ENCODE measurements around the gene MYO1D.

Gene MYO1D

GRCh38 chr17:32484628-32485027, 392.3 kb downstream of the MYO1D start:
- Histone ChIP-seq H3K9me3 (replicated peaks; ENCODE audit: insufficient read depth, low read length) (no peaks in the 10 kb centered on the region), H3K27me3 (replicated peaks; ENCODE audit: insufficient read depth, low read length) (no peaks in the 10 kb centered on the region), H3F3A (ENCODE audit: insufficient read depth, low read length) (peaks cover 46% of the 10 kb centered on the region), H3K27ac (ENCODE audit: low read length) (no peak overlapping the region), H3K9ac (ENCODE audit: low read length) (no peak overlapping the region), H3K4me2 (ENCODE audit: low read depth, low read length) (no peak overlapping the region), H3K79me2 (ENCODE audit: low read length) (no peaks in the 10 kb centered on the region), H3K4me3 (ENCODE audit: low read length) (no peak overlapping the region), H3K9me2 (replicated peaks; ENCODE audit: insufficient read depth, low read length) (no peaks in the 10 kb centered on the region), H2AFZ (ENCODE audit: low read length) (no peak overlapping the region), H3K36me3 (replicated peaks; ENCODE audit: insufficient read depth, low read length) (no peaks in the 10 kb centered on the region), H4K20me1 (ENCODE audit: insufficient read depth, low read length) (no peaks in the 10 kb centered on the region), H3K4me1 (ENCODE audit: low read length) (peaks cover 44% of the 10 kb centered on the region)
- TF ChIP-seq EZH2phosphoT487 (IDR thresholded peaks at IDR 0.05; ENCODE audit: low read length): no peak
- DNase-seq: no peak

GRCh38 chr17:32484041-32484461, 392.9 kb downstream of the MYO1D start:
- Histone ChIP-seq H3F3A (ENCODE audit: insufficient read depth, low read length) (peaks cover 46% of the 10 kb centered on the region), H4K20me1 (ENCODE audit: insufficient read depth, low read length) (no peaks in the 10 kb centered on the region), H3K9me2 (replicated peaks; ENCODE audit: insufficient read depth, low read length) (no peaks in the 10 kb centered on the region), H3K79me2 (ENCODE audit: low read length) (no peaks in the 10 kb centered on the region), H3K27ac (ENCODE audit: low read length) (peak overlapping the region; percentile 85; the same call in 1 of the 2 replicates), H3K36me3 (replicated peaks; ENCODE audit: insufficient read depth, low read length) (0 out of 2 replicates have a peak, but pooled peaks cover 2% of the 10 kb centered on the region), H3K4me1 (ENCODE audit: low read length) (peaks cover 44% of the 10 kb centered on the region), H3K9me3 (replicated peaks; ENCODE audit: insufficient read depth, low read length) (no peaks in the 10 kb centered on the region), H3K9ac (ENCODE audit: low read length) (no peak overlapping the region), H3K4me2 (ENCODE audit: low read depth, low read length) (no peak overlapping the region), H2AFZ (ENCODE audit: low read length) (no peak overlapping the region), H3K27me3 (replicated peaks; ENCODE audit: insufficient read depth, low read length) (no peaks in the 10 kb centered on the region), H3K4me3 (ENCODE audit: low read length) (no peak overlapping the region)
- TF ChIP-seq EZH2 (optimal IDR thresholded peaks at IDR 0.05; ENCODE audit: low read depth, low read length): no peak
- TF ChIP-seq EZH2phosphoT487 (IDR thresholded peaks at IDR 0.05; ENCODE audit: low read length): no peak
- TF ChIP-seq CTCF (IDR thresholded peaks at IDR 0.05; ENCODE audit: low read length): no peak
- no peak for DNase-seq

GRCh38 chr17:32483451-32484019, 393.4 kb downstream of the MYO1D start:
- Histone ChIP-seq H3K36me3 (replicated peaks; ENCODE audit: insufficient read depth, low read length) (0 out of 2 replicates have a peak, but pooled peaks cover 4% of the 10 kb centered on the region), H4K20me1 (ENCODE audit: insufficient read depth, low read length) (no peaks in the 10 kb centered on the region), H3K27me3 (replicated peaks; ENCODE audit: insufficient read depth, low read length) (no peaks in the 10 kb centered on the region), H3F3A (ENCODE audit: insufficient read depth, low read length) (peaks cover 46% of the 10 kb centered on the region), H3K4me1 (ENCODE audit: low read length) (peaks cover 44% of the 10 kb centered on the region), H3K9me3 (replicated peaks; ENCODE audit: insufficient read depth, low read length) (no peaks in the 10 kb centered on the region), H2AFZ (ENCODE audit: low read length) (no peak overlapping the region), H3K4me2 (ENCODE audit: low read depth, low read length) (no peak overlapping the region), H3K79me2 (ENCODE audit: low read length) (no peaks in the 10 kb centered on the region), H3K9me2 (replicated peaks; ENCODE audit: insufficient read depth, low read length) (no peaks in the 10 kb centered on the region), H3K9ac (ENCODE audit: low read length) (no peak overlapping the region), H3K27ac (ENCODE audit: low read length) (peak overlapping the region; percentile 85), H3K4me3 (ENCODE audit: low read length) (no peak overlapping the region)
- no peak for DNase-seq
- TF ChIP-seq CTCF (IDR thresholded peaks at IDR 0.05; ENCODE audit: low read length) (peak; percentile 45), EZH2 (optimal IDR thresholded peaks at IDR 0.05; ENCODE audit: low read depth, low read length) (no peak)

- Histone ChIP-seq H3K9me3 (replicated peaks; ENCODE audit: insufficient read depth, low read length) (no peaks in the 10 kb centered on the region), H3K9ac (ENCODE audit: low read length) (peak overlapping the region; percentile 25), H3K4me3 (ENCODE audit: low read length) (no peak overlapping the region), H3K27ac (ENCODE audit: low read length) (peak overlapping the region; percentile 85), H3K4me1 (ENCODE audit: low read length) (peaks cover 44% of the 10 kb centered on the region), H3K27me3 (replicated peaks; ENCODE audit: insufficient read depth, low read length) (no peaks in the 10 kb centered on the region), H3K36me3 (replicated peaks; ENCODE audit: insufficient read depth, low read length) (peaks cover 4% of the 10 kb centered on the region; the same call in 1 of the 2 replicates), H4K20me1 (ENCODE audit: insufficient read depth, low read length) (no peaks in the 10 kb centered on the region), H3F3A (ENCODE audit: insufficient read depth, low read length) (peaks cover 46% of the 10 kb centered on the region), H3K79me2 (ENCODE audit: low read length) (0 out of 2 replicates have a peak, but pooled peaks cover 5% of the 10 kb centered on the region), H3K4me2 (ENCODE audit: low read depth, low read length) (peak overlapping the region; percentile 25), H3K9me2 (replicated peaks; ENCODE audit: insufficient read depth, low read length) (no peaks in the 10 kb centered on the region), H2AFZ (ENCODE audit: low read length) (no peak overlapping the region)
- TF ChIP-seq EZH2phosphoT487 (IDR thresholded peaks at IDR 0.05; ENCODE audit: low read length): no peak
- TF ChIP-seq EZH2 (optimal IDR thresholded peaks at IDR 0.05; ENCODE audit: low read depth, low read length): no peak
- no peak for TF ChIP-seq CTCF (IDR thresholded peaks at IDR 0.05; ENCODE audit: low read length)
- peak; percentile 79 for DNase-seq
Measured at GRCh38 chr17:32482568-32483320, 394.2 kb downstream of the MYO1D start.

Measured in MM.1S (cell line).